OCI-LY3 (cell line): ENCODE measurements around the gene ZKSCAN7.

Source experiments
- H2AFZ ChIP-seq: fragments of 200-600, 300-600 bp; shearing (Covaris generic); 2 replicates; pipeline ENCODE4 v1.6.0; 2014; ENCODE audit warnings: antibody characterized with exemption, low read depth, low read length
- H3K27ac ChIP-seq: fragments of 200-600, 300-600 bp; sonication (generic); 2 replicates; pipeline ENCODE4 v1.5.1; 2014; ENCODE audit warnings: mild to moderate bottlenecking, low read length, moderate library complexity, mixed read lengths
- H3K27me3 ChIP-seq: fragments of 200-600, 300-600 bp; sonication (generic); 2 replicates; pipeline ENCODE4 v1.6.1; 2014; ENCODE audit warnings: low read depth, low read length, mixed read lengths
- H3K36me3 ChIP-seq: fragments of 200-600, 300-600 bp; sonication (generic); replicated peaks from 2 replicates; pipeline ENCODE3; 2014; ENCODE audit warnings: low read depth, low read length, mixed read lengths
- H3K4me1 ChIP-seq: fragments of 300-600, 200-600 bp; sonication (generic); 2 replicates; pipeline ENCODE4 v1.6.1; 2014; ENCODE audit warnings: low read length, mixed read lengths
- H3K4me2 ChIP-seq: fragments of 200-600, 300-600 bp; sonication (generic); 2 replicates; pipeline ENCODE4 v1.6.1; 2014; ENCODE audit warnings: low read length, mixed read lengths
- H3K4me3 ChIP-seq: fragments of 300-600, 200-600 bp; sonication (generic); 2 replicates; pipeline ENCODE4 v1.5.1; 2014; ENCODE audit warnings: antibody characterized with exemption, mild to moderate bottlenecking, low read length, moderate library complexity
- H3K79me2 ChIP-seq: fragments of 300-600, 200-600 bp; shearing (Covaris generic); 2 replicates; pipeline ENCODE4 v1.6.1; 2014; ENCODE audit warnings: mild to moderate bottlenecking, low read length, mixed read lengths
- H3K9ac ChIP-seq: fragments of 300-600, 200-600 bp; shearing (Covaris generic); 2 replicates; pipeline ENCODE4 v1.6.0; 2014; ENCODE audit warnings: mild to moderate bottlenecking, low read length, moderate library complexity
- H3K9me3 ChIP-seq: fragments of 200-600, 300-600 bp; shearing (Covaris generic); 2 replicates; pipeline ENCODE4 v1.6.1; 2014; ENCODE audit warnings: low read length, mixed read lengths; ENCODE audit not compliant: insufficient read depth
- H4K20me1 ChIP-seq: fragments of 200-600, 300-600 bp; sonication (generic); 2 replicates; pipeline ENCODE4 v1.6.1; 2016; ENCODE audit warnings: low read length, mixed read lengths; ENCODE audit not compliant: insufficient read depth
- CTCF ChIP-seq: fragments of 200-600, 300-600 bp; sonication (generic); IDR thresholded peaks from 2 replicates; pipeline ENCODE4 v1.5.1; 2014; ENCODE audit warnings: antibody characterized with exemption, low read length, low read depth
- EZH2phosphoT487 ChIP-seq: fragments of 200-600 bp; shearing (Covaris generic); IDR thresholded peaks from 2 replicates; pipeline ENCODE4 v1.6.1; 2018; ENCODE audit warnings: antibody characterized with exemption, mixed run types, low read depth

The ZKSCAN7 gene

GRCh38 chr3:44555723-44556122 lies 730 bp downstream of the ZKSCAN7 start:
- Histone ChIP-seq H3K27me3 (no peaks in the 10 kb centered on the region), H3K9me3 (no peaks in the 10 kb centered on the region), H3K79me2 (no peaks in the 10 kb centered on the region), H4K20me1 (no peaks in the 10 kb centered on the region), H3K4me2 (no peak overlapping the region), H3K4me3 (no peak overlapping the region), H3K36me3 (no peaks in the 10 kb centered on the region), H3K9ac (no peak overlapping the region), H3K27ac (no peak overlapping the region), H2AFZ (no peak overlapping the region), H3K4me1 (no peaks in the 10 kb centered on the region)
- no peak for TF ChIP-seq EZH2phosphoT487
- no peak for TF ChIP-seq CTCF

DNA sequence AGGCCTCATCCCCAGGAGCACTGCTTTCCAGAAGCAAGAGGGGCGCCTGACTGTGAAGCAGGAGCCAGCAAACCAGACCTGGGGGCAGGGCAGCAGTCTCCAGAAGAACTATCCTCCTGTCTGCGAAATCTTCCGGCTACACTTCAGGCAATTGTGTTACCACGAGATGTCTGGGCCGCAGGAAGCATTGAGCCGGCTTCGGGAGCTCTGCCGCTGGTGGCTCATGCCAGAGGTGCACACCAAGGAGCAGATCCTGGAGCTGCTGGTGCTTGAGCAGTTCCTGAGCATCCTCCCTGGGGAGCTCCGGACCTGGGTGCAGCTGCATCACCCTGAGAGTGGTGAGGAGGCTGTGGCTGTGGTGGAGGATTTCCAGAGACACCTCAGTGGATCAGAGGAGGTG lies 2.1 kb downstream of the ZKSCAN7 start:
- TF ChIP-seq EZH2phosphoT487 = no peak
- no peak for TF ChIP-seq CTCF
- Histone ChIP-seq H3K4me2 (no peak overlapping the region), H3K27ac (no peak overlapping the region)

GRCh38 chr3:44561076-44561475 lies 6.1 kb downstream of the ZKSCAN7 start:
- no peaks in the 10 kb centered on the region for H3K27me3 ChIP-seq
- no peak overlapping the region for H3K4me2 ChIP-seq
- H3K4me1 ChIP-seq = no peaks in the 10 kb centered on the region
- H3K9me3 ChIP-seq = peaks cover 8% of the 10 kb centered on the region; the same call in 1 of the 2 replicates
- H3K4me3 ChIP-seq = no peak overlapping the region
- no peak overlapping the region for H3K27ac ChIP-seq
- H2AFZ ChIP-seq = no peak overlapping the region
- TF ChIP-seq EZH2phosphoT487 = no peak
- no peak for TF ChIP-seq CTCF
- no peaks in the 10 kb centered on the region for H3K36me3 ChIP-seq
- H3K9ac ChIP-seq = no peak overlapping the region
- no peaks in the 10 kb centered on the region for H3K79me2 ChIP-seq
- H4K20me1 ChIP-seq = no peaks in the 10 kb centered on the region

More for the DNA sequence above, 2.1 kb downstream of the ZKSCAN7 start:
- peaks cover 4% of the 10 kb centered on the region; the same call in 1 of the 2 replicates for H3K9me3 ChIP-seq
- H3K4me3 ChIP-seq = no peak overlapping the region
- H2AFZ ChIP-seq = no peak overlapping the region
- no peaks in the 10 kb centered on the region for H3K79me2 ChIP-seq
- no peaks in the 10 kb centered on the region for H3K36me3 ChIP-seq
- no peak overlapping the region for H3K9ac ChIP-seq
- H3K27me3 ChIP-seq = no peaks in the 10 kb centered on the region
- no peaks in the 10 kb centered on the region for H3K4me1 ChIP-seq
- no peaks in the 10 kb centered on the region for H4K20me1 ChIP-seq

DNA sequence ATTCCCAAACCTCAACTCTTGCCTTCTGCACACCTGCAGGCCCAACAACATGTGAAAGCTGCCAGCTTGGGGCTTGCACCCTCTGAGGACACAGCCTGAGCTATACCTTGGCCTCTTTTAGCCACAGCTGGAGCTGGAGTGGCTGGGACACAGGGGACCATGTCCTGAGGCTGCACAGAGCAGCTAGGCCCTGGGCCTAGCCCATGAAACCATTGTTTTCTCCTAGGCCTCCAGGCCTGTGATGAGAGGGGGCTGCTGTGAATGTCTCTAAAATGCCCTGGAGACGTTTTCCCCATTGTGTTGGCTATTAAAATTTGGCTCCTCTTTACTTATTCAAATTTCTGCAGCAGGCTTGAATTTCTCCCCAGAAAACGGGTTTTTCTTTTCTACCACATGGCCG lies 7.2 kb downstream of the ZKSCAN7 start:
- peaks cover 8% of the 10 kb centered on the region; the same call in 1 of the 2 replicates for H3K9me3 ChIP-seq
- H3K27ac ChIP-seq = no peak overlapping the region
- no peak overlapping the region for H3K9ac ChIP-seq
- no peaks in the 10 kb centered on the region for H3K4me1 ChIP-seq
- no peaks in the 10 kb centered on the region for H3K79me2 ChIP-seq
- no peak overlapping the region for H2AFZ ChIP-seq
- TF ChIP-seq CTCF (no peak), EZH2phosphoT487 (no peak)
- no peaks in the 10 kb centered on the region for H3K36me3 ChIP-seq
- no peak overlapping the region for H3K4me3 ChIP-seq
- no peak overlapping the region for H3K4me2 ChIP-seq
- no peaks in the 10 kb centered on the region for H4K20me1 ChIP-seq
- H3K27me3 ChIP-seq = no peaks in the 10 kb centered on the region
